ENCODE results near the gene HTRA2.

The HTRA2 gene

DNA sequence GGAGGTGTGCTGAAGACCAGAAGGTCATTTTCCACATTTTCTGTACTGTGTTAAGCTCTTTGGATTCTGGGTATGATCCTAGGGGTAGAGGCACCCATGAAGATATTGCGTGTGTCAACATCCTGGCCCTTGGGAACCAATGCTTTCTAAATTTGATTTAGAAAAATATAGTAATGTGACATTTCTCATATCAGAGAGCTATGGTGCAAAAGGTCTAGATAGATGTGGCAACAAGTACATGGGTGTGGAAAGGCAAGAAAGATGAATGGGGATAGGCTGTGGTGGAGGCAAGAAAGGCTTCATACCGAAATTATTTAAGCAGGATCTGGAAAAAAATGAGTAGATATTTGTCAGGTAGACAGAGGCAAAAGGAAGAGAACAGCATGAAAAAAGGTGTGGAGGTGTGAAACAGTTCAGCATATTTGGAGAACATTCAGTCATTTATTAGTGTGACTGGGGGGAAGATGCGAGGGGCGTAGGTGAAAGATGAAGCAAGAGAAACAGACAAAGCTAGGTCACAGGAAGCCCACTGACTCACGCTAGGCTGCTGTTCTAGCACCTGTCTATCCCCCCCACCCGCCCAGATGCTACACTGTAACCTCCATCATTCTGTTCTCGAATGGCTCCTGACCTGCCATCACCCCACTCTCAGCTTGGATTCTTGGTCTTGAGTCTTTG lies 36.5 kb downstream of the HTRA2 start:
- DNase-seq = no peak

- DNase-seq = peak; percentile 99
These were observed 37.0 kb downstream of the HTRA2 start for GRCh38 chr2:74566754-74567085.

GRCh38 chr2:74567881-74568280 lies 38.1 kb downstream of the HTRA2 start:
- peak; percentile 88 for DNase-seq

GRCh38 chr2:74569686-74570085 lies 40.0 kb downstream of the HTRA2 start:
- no peak for DNase-seq

GRCh38 chr2:74571058-74571457 lies 41.3 kb downstream of the HTRA2 start:
- no peak for DNase-seq

DNA sequence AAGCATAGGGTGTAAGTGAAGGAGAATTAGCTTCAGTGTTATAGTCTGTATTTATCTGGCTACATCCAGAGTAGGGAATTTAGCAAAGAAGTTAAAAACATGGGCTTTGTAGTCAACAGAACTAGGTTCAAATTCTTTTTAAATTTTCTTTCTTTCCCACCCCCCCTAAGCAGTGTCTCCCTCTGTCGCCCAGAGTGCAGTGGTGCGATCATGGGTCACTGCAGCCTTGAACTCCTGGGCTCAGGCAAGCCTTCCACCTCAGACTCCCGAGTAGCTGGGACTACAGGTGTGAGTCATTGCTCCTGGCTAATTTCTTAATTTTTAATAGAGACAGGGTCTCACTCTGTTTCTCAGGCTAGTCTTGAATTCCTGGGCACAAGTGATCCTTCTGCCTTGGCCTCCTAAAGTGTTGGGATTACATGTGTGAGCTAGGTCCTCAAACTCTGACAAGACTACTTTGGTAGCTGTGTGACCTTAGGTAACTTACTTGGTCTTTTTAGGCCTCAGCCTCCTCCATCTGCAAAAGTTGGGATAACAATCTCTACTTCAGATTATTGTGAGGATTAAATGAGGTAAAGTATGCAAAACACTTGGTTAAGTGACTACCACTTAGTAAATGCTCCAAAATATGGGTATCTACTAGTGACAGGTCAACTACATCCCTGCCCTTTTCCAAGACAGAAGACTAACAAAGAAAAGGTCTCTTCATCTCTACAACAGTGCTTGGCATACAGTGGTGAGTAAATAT lies 42.6 kb downstream of the HTRA2 start:
- DNase-seq = no peak

GRCh38 chr2:74573747-74574562 lies 44.2 kb downstream of the HTRA2 start:
- peak; percentile 85 for DNase-seq

DNA sequence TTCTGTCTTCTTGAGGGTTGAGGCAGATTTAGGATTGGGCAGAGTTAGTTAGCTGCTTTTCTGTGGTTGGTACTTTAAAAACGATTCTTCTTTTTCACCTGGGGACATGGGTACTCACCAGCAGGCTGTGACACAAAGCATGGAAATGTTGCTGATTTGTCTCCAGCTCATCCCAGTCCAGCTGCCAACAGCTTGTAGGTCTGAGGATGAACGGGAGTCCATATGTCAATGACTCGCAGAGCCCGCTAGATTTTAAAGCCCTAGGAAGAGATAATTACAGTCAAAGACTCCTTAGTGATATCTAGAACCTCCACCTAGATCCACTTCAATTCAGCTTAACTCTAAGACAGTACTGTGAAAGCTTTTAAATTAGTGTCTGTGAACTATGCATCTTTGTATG lies 45.6 kb downstream of the HTRA2 start:
- no peak for DNase-seq

DNA sequence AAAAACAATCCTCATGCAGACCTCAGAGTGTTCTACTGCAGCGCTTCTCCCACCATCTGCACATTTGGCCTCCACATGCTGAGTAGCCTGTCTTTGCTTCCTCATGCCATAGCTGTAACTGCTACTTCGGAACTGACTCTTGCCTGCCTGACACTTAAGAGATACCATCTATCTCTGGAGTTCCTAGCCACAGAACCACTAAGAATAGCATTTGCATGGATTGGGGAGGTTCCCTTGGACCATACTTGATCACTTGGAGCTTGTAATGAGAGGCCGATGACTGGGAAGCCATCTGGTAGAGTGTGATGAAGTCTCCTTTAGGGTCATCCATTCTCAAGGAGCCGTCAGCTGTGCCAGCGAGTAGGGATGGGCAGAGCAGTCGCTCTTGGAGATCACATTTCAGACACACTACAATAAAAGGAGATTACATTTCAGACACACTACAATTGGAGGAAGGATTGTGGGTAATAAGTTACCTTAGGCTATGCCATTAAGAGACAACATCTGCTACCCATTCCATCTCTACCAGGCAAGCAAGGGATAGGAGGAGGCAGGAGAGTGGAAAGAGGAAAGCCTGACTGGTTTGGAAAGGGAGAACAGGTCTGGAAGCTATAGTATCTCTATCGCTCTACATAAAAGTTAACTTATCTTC lies 46.6 kb downstream of the HTRA2 start:
- peak; percentile 76 for DNase-seq

DNA sequence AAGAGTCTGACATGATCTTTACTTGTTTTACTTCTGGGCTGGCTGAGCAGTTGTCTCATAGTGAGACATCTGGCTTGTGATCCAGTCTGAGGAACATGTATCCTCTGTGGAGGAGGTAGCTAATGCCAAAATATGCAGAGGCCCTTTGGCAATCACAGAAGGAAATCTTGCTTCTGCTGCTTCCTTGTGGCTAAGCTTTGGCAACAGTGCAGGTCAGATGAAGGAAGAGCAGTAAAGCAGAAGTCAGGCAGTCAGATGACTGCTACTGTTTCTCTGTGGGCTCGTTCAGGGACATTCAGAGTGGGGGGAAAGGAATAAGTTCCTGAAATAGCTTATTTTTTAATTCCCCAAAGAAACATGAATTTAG lies 47.1 kb downstream of the HTRA2 start:
- peak; percentile 86 for DNase-seq

- DNase-seq = peak; percentile 48
These were observed 47.7 kb downstream of the HTRA2 start for GRCh38 chr2:74577448-74577847.

- DNase-seq = no peak
These were observed 48.7 kb downstream of the HTRA2 start for GRCh38 chr2:74578408-74578807.

DNA sequence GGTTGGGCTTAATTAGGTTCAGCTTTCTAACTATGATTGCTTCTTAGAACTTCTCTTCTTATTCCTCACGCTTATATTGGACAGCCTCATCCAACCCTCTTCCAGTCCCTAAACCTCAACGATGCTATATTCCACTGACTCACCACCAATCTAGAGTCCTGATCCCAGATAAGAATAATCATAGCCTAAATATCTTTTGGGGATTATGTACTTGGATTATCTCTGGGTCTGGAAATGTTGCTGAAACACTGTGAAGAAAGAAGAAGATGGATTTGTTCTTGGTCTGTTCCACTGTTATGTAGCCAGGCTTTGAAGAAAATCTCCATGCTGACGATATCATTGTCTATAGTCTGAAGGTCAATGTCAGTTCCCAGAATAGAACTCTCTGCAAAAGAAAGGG lies 51.7 kb downstream of the HTRA2 start:
- DNase-seq = no peak

DNA sequence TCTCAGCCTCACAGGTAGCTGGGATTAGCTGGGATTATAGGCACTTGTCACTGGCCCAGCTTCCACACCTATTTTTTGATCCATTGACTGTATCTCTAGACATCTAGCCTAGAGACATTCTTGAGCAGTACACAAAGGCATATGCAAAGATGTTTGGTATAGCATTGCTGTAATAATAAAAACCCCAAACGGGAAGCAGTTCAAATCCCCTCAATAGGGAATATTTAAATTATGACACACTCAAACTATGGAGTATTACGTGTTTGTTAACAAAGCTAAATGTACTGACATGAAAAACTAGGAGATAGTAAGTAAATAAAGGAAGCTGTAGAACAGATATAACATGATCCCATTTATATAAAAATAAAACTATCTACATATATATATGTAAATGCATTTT lies 52.5 kb downstream of the HTRA2 start:
- DNase-seq = no peak
